HG02763 (cell line): ENCODE results near the gene CELSR1.

Experiments
- ATAC-seq: cut with Tn5 transposase; IDR thresholded peaks from one replicate; pipeline ENCODE4 v1.9.1; 2021; ENCODE audit warnings: mild to moderate bottlenecking, moderate library complexity; ENCODE audit not compliant: unreplicated experiment

Gene CELSR1

GRCh38 chr22:46449116-46449691, 88.2 kb downstream of the CELSR1 start:
- ATAC-seq: no peak

- ATAC-seq: no peak
Measured at GRCh38 chr22:46448333-46448732, 89.1 kb downstream of the CELSR1 start.

- no peak for ATAC-seq
Measured at GRCh38 chr22:46447906-46448305, 89.5 kb downstream of the CELSR1 start.

GRCh38 chr22:46446799-46447198, 90.6 kb downstream of the CELSR1 start:
- ATAC-seq: no peak

- ATAC-seq: no peak
Measured at GRCh38 chr22:46445771-46446420, 91.5 kb downstream of the CELSR1 start.

- ATAC-seq: no peak
Measured at GRCh38 chr22:46444390-46444854, 93.0 kb downstream of the CELSR1 start.

GRCh38 chr22:46443850-46444389, 93.5 kb downstream of the CELSR1 start:
- ATAC-seq: no peak

- no peak for ATAC-seq
Measured at GRCh38 chr22:46442217-46442853, 95.1 kb downstream of the CELSR1 start.

GRCh38 chr22:46439576-46440465, 97.6 kb downstream of the CELSR1 start:
- no peak for ATAC-seq

- ATAC-seq: no peak
Measured at GRCh38 chr22:46439111-46439510, 98.3 kb downstream of the CELSR1 start.

GRCh38 chr22:46437671-46438440, 99.6 kb downstream of the CELSR1 start:
- no peak for ATAC-seq

GRCh38 chr22:46436595-46437175, 100.7 kb downstream of the CELSR1 start:
- ATAC-seq: no peak

GRCh38 chr22:46433318-46433717, 104.1 kb downstream of the CELSR1 start:
- ATAC-seq: no peak

- no peak for ATAC-seq
Measured at GRCh38 chr22:46432164-46433068, 105.0 kb downstream of the CELSR1 start.

- ATAC-seq: no peak
Measured at GRCh38 chr22:46430961-46431838, 106.2 kb downstream of the CELSR1 start.

- ATAC-seq: no peak
Measured at GRCh38 chr22:46429325-46429853, 108.0 kb downstream of the CELSR1 start.

- no peak for ATAC-seq
Measured at GRCh38 chr22:46428602-46429324, 108.7 kb downstream of the CELSR1 start.
